Hindlimb muscle (tissue), 1 donor: Measurements from ENCODE around the gene CAPS2. TPM values are rescaled to one million over a fixed set of nuclear protein-coding genes. Genes with fewer than 3 reads are reported as not detected.

Source experiments
- DNase-seq: peaks from one replicate; pipeline ENCODE4 v3.0.0-alpha.2; 2013
- polyA plus RNA-seq: library from polyadenylated mRNA; unstranded; fragments of 120-200 nt; gene quantifications from one replicate; pipeline ENCODE4 v1.2.1, GENCODE V29; 2013; ENCODE audit not compliant: insufficient read length

Gene CAPS2
- polyA plus RNA-seq, 1 donor = 2.7 TPM

DNA sequence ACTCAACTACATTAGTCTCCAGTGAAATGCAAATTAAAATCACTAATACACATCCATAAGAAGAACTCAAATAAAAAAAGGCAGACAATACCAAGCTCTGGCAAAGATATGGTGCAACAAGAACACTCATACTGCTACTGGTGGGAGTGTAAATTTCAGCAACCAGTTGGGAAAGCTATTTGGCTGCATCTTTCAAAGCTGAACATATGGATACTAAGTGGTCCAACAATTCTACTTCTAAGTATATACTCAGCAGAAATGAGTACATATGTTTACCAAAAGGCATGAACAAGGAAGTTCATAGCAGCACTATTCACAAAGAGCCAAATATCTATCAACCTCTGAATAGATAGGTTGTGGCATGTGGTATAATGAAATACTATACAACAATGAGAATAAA lies 27.3 kb downstream of the CAPS2 start:
- no peak for DNase-seq

DNA sequence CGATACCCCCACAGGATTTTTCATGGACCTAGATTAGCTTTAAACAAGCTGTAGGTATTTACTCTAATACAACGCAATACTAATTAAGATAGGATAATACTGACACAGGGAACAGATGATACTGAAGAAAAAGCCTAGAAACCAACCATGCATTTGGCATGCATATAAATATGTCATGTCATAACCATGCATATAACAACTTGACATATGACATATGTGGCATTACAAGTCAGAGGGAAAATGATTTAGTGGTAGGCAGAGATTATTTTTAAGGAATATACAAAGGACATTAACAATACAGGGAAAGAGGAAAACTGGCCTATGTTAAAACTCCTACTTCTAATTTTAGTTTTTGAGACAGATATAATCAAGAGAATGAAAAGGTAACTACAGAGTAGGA lies 27.9 kb downstream of the CAPS2 start:
- no peak for DNase-seq

DNA sequence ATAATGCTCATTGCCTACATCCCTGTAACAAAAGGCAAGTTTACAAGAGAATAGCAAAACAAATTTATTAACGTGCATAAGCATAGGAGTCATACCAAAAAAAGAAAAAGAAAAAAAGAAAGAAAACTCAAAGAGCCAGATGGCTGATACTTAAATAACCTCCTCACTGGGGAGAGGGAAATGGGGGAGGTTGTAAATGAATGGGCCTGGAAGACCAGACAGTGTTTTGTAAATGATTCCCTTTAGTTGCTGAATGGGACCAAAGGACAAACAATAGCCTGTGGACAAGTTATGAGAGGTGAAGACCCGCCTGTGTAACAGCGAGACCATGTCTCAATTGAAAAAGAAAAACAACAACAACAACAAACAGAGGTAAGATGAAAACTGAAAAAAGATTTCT lies 35.3 kb downstream of the CAPS2 start:
- DNase-seq = no peak

DNA sequence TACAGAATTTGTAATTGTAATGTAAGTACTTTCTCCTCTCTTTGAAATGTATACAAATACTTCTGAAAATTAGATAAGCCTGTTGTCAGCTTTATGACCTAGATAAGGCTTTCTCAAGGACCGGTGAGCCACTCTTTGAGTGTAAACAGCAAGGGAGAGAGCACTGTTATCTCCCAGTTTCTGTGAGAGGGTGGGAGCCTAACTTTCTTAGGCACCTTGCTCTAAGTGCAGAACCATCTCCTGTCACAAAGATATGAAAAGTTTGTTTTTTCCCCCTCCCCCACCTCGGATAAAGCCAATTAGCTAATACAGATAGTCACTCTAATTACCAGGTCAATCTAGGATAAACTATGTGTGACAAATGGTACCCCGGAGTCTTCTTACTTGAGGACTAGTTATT lies 35.8 kb downstream of the CAPS2 start:
- DNase-seq = no peak

DNA sequence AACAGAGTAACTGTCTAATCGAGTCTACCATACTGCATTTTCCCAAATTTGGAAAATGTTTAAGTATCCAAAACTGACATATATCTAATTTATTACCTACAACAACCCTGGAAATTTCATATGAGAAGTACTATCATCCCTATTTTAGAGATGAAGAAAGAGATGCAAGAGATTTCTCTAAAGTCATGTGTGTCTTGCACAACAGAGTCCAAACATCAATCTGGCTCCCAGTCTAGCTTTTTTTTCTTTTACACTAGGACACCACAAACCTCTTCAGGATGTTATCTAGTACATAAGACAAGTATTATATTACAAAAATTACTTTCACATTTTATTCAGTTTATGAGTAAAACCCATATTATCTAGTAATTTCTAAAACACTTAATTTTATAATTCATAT lies 39.1 kb downstream of the CAPS2 start:
- no peak for DNase-seq

DNA sequence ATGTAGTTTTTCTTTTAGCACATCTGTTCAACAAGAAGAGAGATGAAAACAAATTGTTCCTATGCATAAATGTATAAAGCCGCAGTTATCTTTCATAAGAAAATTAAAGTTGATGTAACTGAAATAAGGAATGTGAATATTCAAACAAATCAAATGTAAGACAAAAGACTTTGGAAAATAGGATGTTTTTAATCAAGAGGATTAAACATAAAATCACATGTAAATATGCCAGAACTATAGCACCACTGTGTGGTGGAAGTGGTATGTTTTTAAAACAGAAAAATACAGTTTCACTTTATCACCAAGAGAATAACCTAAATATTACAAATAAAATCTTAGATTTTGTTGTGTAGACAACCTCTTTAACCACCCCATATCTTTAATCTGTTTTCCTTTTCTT lies 40.4 kb downstream of the CAPS2 start:
- DNase-seq = no peak

DNA sequence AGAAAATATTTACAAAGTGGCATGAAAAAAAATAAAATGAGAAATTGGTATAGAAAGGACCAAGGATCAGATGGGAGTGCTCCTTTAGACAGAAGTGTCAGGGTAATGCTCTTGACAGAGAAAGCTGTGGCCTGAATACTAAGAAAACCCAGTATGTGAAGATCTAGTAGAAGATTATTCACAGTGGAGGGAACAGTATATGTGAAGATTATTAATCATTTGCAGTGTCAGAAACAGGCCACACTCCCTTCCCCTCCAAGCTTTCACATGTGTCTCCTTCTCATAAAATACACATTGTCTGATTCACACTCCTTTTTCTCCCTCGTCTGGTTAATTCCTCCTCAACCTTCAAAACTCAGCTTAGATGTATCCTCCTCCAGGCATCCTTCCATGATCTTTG lies 41.3 kb downstream of the CAPS2 start:
- DNase-seq = no peak

DNA sequence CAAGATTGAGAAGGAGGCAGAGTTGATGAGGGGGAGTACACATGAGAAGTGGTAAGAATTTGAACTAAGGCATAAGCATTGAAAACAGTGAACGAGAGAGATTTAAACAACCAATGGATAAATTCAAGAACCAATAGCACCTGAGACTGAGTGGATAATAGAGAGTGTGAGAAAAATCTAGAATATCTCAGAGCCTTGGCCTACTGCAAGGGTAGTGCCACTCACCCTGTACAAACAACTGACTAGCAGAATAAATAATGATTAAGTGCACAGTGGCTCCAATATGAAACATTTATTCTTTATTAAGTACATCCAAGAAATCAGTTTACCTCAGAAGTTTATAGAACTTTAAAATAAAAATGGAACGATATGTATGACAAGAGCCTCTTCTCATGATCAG lies 54.4 kb downstream of the CAPS2 start:
- no peak for DNase-seq

DNA sequence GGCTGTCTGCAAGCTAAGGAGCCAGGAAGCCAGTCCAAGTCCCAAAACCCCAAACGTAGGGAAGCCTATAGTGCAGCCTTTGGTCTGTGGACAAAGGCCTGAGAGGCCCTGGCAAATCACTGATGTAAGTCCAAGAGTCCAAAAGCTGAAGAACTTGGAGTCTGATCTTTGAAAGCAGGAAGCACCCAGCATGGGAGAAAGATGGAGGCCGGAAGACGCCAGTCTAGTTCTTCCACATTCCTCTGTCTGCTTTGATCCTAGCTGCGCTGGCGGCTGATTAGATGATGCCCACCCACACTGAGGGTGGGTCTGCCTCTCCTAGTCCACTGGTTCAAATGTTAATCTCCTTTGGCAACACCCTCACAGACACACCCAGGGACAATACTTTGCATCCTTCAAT lies 58.5 kb downstream of the CAPS2 start:
- no peak for DNase-seq

DNA sequence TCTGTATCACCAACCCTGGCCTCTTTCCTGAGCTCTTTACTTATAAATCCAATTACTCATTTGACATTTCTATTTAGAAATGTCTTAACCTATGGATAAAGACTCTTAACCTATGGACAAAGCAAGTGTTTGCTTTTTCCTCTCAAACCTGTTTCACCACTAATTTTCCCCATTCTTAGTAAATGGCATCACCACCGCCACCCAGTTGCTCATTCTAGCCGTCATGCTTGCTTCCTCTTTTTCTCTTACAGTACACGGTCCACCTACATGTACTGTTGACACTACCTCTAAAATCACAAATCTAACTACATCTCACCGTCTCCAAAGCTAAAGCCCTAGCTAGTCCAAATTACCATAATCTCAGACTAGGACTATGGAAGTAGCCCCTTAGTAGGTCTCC lies 60.0 kb downstream of the CAPS2 start:
- no peak for DNase-seq

DNA sequence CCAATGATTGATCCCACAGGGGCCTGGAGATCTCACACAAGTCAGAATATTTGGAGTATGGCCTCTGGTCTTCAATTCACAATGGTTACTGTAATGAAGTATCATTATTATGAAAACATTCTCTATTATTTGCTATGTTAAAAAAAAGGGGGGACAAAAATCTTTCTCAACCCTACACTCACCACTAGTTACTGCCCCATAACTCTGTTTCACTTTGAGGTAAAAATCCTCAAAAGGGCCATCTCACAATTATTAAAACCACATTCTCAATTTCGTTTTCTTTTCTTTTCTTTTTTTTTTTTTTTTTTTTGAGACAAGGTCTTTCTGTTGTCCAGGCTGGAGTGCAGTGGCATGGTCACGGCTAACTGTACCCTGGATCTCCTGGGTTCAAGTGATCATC lies 60.9 kb downstream of the CAPS2 start:
- DNase-seq = no peak

DNA sequence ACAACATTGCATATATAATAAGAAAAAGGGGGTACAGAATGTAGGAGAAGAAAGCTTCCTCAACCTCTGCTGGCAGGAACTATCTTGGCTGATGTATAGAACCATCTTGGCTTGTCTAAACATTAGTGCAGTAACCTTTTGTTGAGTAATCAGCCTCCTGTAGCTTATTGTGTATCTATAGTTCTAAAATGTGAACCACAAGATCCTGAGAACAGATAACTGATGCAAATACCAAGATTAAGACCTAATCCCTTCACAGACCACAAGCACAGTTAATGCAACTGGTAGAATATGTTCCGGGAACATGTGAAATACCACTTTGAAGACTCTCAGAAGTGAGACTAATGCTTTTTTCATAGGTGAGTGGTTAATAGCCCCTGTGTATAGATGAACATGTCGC lies 69.8 kb downstream of the CAPS2 start:
- no peak for DNase-seq

DNA sequence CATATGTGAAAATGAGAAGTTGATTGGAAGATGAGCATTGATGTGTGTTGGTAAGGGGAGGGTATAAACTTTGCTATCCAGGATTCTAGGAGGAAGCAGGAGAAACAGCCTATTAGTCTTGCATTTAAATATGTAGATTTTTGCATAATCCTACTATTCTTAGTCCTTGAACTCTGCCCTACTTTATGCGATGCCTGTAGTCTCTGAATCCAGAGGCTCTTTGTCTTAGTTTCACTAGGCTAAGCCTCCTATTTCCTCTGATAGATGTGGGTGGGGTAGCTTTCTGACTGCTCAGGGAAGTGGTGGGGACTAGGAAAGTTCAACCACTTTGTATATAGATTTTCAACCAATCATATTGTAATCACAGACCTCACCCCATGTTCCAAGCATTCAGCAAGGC lies 71.0 kb downstream of the CAPS2 start:
- DNase-seq = no peak

DNA sequence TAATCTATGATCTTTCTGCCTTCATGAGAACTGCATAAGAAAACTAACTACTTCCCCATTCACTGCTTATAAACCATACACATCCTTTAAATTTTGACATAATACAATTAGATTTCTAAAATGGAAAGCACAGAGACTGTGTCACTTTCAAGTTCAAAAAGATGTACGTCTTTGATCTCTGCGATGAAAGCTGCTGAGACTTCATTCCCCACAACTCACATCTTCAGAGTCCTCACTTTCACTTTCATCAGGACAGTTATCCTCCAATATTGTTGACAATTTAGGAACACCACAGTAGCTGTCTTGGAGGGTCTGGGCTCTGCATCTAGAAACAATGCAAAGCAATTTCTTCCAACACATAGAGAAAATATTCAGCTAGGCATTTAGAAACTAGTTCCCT lies 72.6 kb downstream of the CAPS2 start:
- DNase-seq = no peak

DNA sequence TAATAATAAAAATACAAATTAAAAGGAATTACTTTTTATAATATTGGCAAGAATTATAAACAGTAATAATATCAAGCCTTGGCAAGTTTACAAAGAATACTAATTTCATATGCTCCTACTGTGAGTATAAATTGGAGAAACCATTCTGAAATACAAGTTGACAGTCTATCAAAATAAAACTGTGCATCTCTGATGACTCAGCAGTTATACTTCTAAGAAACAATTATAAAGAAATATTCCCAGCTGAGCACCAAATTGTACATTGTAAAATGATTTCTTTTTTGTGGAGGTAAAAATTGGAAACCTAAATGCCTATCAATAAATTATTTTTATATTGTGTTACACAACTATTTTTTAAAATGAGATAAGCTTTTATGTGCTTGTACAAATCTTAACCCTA lies 85.0 kb downstream of the CAPS2 start:
- DNase-seq = no peak

DNA sequence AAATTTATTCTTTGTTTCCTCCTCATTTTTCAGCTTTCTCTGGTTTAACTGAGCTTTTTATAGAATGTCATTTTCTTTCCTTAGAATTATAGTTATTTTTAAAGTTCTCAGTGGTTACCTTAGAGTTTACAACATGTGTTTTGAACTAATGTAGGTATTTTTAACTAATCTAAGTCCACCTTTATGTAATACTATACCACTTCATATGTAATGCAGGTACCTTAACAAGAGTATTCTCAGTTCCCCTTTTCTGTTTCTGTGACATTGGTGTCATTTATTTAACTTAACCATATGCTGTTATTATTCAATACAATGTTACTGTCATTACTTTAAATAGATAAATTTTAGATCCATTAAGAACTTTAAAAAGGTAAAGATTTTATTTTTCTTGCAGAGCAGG lies 90.1 kb downstream of the CAPS2 start:
- DNase-seq = no peak

DNA sequence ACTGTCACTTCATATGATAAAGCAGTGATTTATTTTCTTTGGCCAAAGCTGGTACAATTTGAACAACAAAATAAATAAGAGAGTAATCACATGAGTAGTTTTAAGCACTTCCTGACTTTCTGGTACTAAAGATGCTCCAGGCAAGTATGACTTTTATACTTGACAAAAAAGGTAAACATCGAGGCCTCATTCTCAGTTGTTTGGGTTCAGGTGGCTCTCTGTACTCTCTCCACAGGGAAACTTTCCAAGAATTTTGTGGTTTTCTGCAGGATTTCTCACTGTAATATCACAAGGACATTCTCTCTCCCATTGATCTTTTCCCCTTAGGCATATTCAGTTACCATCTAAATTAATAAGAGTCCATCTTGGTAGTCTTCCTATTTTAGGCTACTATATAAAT lies 93.9 kb downstream of the CAPS2 start:
- no peak for DNase-seq

DNA sequence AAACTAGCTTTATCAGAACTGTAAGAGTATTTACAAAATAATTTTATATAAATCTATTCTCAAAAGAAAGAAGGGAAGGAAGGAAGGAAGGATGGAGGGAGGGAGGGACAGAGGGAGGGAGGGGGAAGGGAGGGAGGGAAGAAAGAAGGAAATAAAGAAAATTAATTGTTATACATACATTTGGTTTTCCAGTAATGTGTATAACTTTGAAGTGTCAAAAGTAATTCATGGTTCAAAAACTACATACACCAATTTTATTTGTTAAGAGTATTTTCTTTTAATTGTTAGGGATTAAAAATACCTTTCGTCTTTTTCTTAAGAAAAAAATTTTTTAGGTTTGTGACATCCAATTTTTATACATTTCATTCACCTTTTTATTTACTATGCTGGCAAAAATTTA lies 103.0 kb downstream of the CAPS2 start:
- DNase-seq = no peak

Other genes starting within 250 kb of the CAPS2 start
- gene KCNC2, start 120.5 kb downstream of the CAPS2 start, polyA plus RNA-seq = 0.52 TPM
- not detected for gene GLIPR1L1, start 4.3 kb upstream of the CAPS2 start, polyA plus RNA-seq
- gene GLIPR1L2, start 60.8 kb upstream of the CAPS2 start, polyA plus RNA-seq = 1.0 TPM
- 10.1 TPM for gene GLIPR1, start 150.4 kb upstream of the CAPS2 start, polyA plus RNA-seq
- 50.1 TPM for gene KRR1, start 181.3 kb upstream of the CAPS2 start, polyA plus RNA-seq